HCT116 (cell line): ENCODE data around the gene TMEM101. TPM values are rescaled to one million over a fixed set of nuclear protein-coding genes. Genes with fewer than 3 reads are reported as not detected.

Experiments
- ATAC-seq: fragments of 200-7000 bp; cut with Tn5 transposase; 2 replicates; pipeline ENCODE4 v1.9.1; 2020; ENCODE audit warnings: mild to moderate bottlenecking, moderate library complexity
- BruUV-seq: library from RNA; stranded (reverse); fragments of 400-500 nt; replicated peaks from 2 replicates; lab custom pipeline; 2021; lab: Mats Ljungman, UMichigan
- CTCF ChIA-PET: fragments of 300-600 bp; sonication (Branson Sonifier 250); formaldehyde crosslinking; loops from one replicate; lab custom pipeline; 2021; ENCODE audit warnings: antibody characterized with exemption; lab: Charles Lee
- POLR2A ChIA-PET: fragments of 300-600, 350-600 bp; sonication (Branson Sonifier 250); formaldehyde crosslinking; loops from one replicate; lab custom pipeline; 2021; ENCODE audit warnings: antibody characterized with exemption; lab: Charles Lee
- RAD21 ChIA-PET, 2 experiments: fragments of 300-600 bp; sonication (Branson Sonifier 250); formaldehyde crosslinking; loops; one replicate each; lab custom pipeline; 2023; ENCODE audit warnings: low total read pairs in 2 of 2; ENCODE audit not compliant: uncharacterized antibody in 2 of 2, unreplicated experiment in 2 of 2, low non-redundant PET in 1 of 2; lab: Charles Lee
- DNase-seq: peaks from one replicate; pipeline ENCODE4 v3.0.0-alpha.2; 2010; ENCODE audit warnings: low read depth, low spot score
- H2AFZ ChIP-seq: fragments of 200-600 bp; shearing (Covaris generic), sonication (generic); 2 replicates; pipeline ENCODE4 v1.6.1; 2017; ENCODE audit warnings: low read depth, mixed run types, mixed read lengths, antibody characterized with exemption, low read length; ENCODE audit not compliant: poor library complexity, severe bottlenecking
- H3K27ac ChIP-seq: 2 replicates; pipeline ENCODE4 v1.5.1; 2012; ENCODE audit warnings: low read depth, low read length
- H3K27me3 ChIP-seq: fragments of 200-600 bp; sonication (generic); 2 replicates; pipeline ENCODE4 v1.6.1; 2016; ENCODE audit warnings: mixed run types, low read length, mixed read lengths; ENCODE audit not compliant: insufficient read depth
- H3K36me3 ChIP-seq, 2 experiments: fragments of 200-500 bp in 1 of 2; fragments of 200-600 bp in 1 of 2; sonication (Bioruptor generic) in 1 of 2; sonication (generic) in 1 of 2; 2 replicates each; pipeline versions ENCODE4 v1.5.1 to v1.6.1; 2014 to 2016; ENCODE audit warnings: low read length in 2 of 2, inconsistent platforms in 1 of 2, mixed read lengths in 1 of 2, mixed run types in 1 of 2; ENCODE audit not compliant: insufficient read depth in 2 of 2, control insufficient read depth in 1 of 2
- H3K4me1 ChIP-seq, 2 experiments: fragments of 200-600 bp in 1 of 2; sonication (generic) in 1 of 2; 2 replicates each; pipeline versions ENCODE4 v1.5.1 to v1.6.1; 2012 to 2017; ENCODE audit warnings: low read length in 2 of 2, inconsistent platforms in 1 of 2, mild to moderate bottlenecking in 1 of 2, mixed read lengths in 1 of 2, mixed run types in 1 of 2, moderate library complexity in 1 of 2; ENCODE audit not compliant: insufficient read depth in 2 of 2, control insufficient read depth in 1 of 2
- H3K4me2 ChIP-seq: fragments of 200-600 bp; sonication (generic); 2 replicates; pipeline ENCODE4 v1.6.1; 2017; ENCODE audit warnings: mixed run types, low read length, mixed read lengths
- H3K4me3 ChIP-seq, 2 experiments: fragments of 200-600 bp in 1 of 2; sonication (generic) in 1 of 2; replicated peaks in 1 of 2; 2 replicates each; pipeline ENCODE4 v1.5.1; 2011 to 2016; ENCODE audit warnings: low read length in 2 of 2, control low read depth in 1 of 2, low read depth in 1 of 2, mild to moderate bottlenecking in 1 of 2, mixed read lengths in 1 of 2, mixed run types in 1 of 2
- H3K79me2 ChIP-seq: fragments of 200-600 bp; sonication (generic); 2 replicates; pipeline ENCODE4 v1.6.1; 2017; ENCODE audit warnings: mild to moderate bottlenecking, mixed run types, low read length, moderate library complexity, mixed read lengths; ENCODE audit not compliant: insufficient read depth
- H3K9ac ChIP-seq: fragments of 200-600 bp; sonication (generic); 2 replicates; pipeline ENCODE4 v1.6.1; 2016; ENCODE audit warnings: low read length, mixed read lengths
- H3K9me2 ChIP-seq: fragments of 200-600 bp; sonication (generic), shearing (Covaris generic); 2 replicates; pipeline ENCODE4 v1.6.1; 2017; ENCODE audit warnings: mixed run types, mild to moderate bottlenecking, moderate library complexity; ENCODE audit not compliant: insufficient read depth
- H3K9me3 ChIP-seq, 2 experiments: fragments of 200-500 bp in 1 of 2; fragments of 200-600 bp in 1 of 2; sonication (Bioruptor generic) in 1 of 2; sonication (generic) in 1 of 2; 2 replicates each; pipeline ENCODE4 v1.6.1; 2014 to 2017; ENCODE audit warnings: low read length in 2 of 2, mixed read lengths in 2 of 2, inconsistent platforms in 1 of 2, low read depth in 1 of 2, mild to moderate bottlenecking in 1 of 2, mixed run types in 1 of 2, moderate library complexity in 1 of 2; ENCODE audit not compliant: control insufficient read depth in 1 of 2, insufficient read depth in 1 of 2
- H4K20me1 ChIP-seq: fragments of 200-600 bp; sonication (generic), shearing (Covaris generic); 2 replicates; pipeline ENCODE4 v1.6.1; 2017; ENCODE audit warnings: mixed run types, mild to moderate bottlenecking, moderate library complexity; ENCODE audit not compliant: insufficient read depth
- ATF3 ChIP-seq: IDR thresholded peaks from 2 replicates; pipeline ENCODE4 v1.6.1; 2012
- CBX3 ChIP-seq: IDR thresholded peaks from 2 replicates; pipeline ENCODE4 v1.6.1; 2012; ENCODE audit warnings: low read depth
- CTCF ChIP-seq, 3 experiments: fragments of 200-600 bp in 1 of 3; sonication (generic) in 1 of 3; IDR thresholded peaks in 2 of 3; conservative IDR thresholded peaks in 1 of 3; 2 replicates each; pipeline ENCODE4 v1.5.1; 2012 to 2017; ENCODE audit warnings: low read depth in 2 of 3, low read length in 2 of 3, antibody characterized with exemption in 1 of 3, borderline replicate concordance in 1 of 3, control low read depth in 1 of 3, mild to moderate bottlenecking in 1 of 3, mixed read lengths in 1 of 3, mixed run types in 1 of 3, moderate library complexity in 1 of 3; ENCODE audit not compliant: insufficient read depth in 1 of 3
- ELF1 ChIP-seq: IDR thresholded peaks from 2 replicates; pipeline ENCODE4 v1.6.1; 2012; ENCODE audit warnings: low read depth, borderline replicate concordance
- MAX ChIP-seq: IDR thresholded peaks from 2 replicates; pipeline ENCODE4 v1.6.1; 2012
- POLR2AphosphoS5 ChIP-seq: IDR thresholded peaks from 2 replicates; pipeline ENCODE4 v1.6.1; 2011; ENCODE audit warnings: mild to moderate bottlenecking, low read depth, low read length, moderate library complexity
- SP1 ChIP-seq: IDR thresholded peaks from 2 replicates; pipeline ENCODE4 v1.6.1; 2012; ENCODE audit warnings: low read depth
- TCF7L2 ChIP-seq: IDR thresholded peaks from 2 replicates; pipeline ENCODE4 v1.7.0; 2011; ENCODE audit warnings: borderline replicate concordance, inconsistent platforms; ENCODE audit not compliant: insufficient read depth, insufficient read length; ENCODE audit errors: extremely low read depth
- intact Hi-C: fragments of 100-400 bp; cut with micrococcal nuclease; formaldehyde crosslinking; loops from 2 replicates; pipeline ENCODE4 v1.10.0; 2022
- total RNA-seq: library from RNA; stranded (reverse); gene quantifications from one replicate; pipeline ENCODE4 v1.2.1, GENCODE V29; 2021; ENCODE audit not compliant: unreplicated experiment

Gene TMEM101
- total RNA-seq, 1 experiment from 2014 or later, result 43.8 TPM

- BruUV-seq, result no TSS peak
- Histone ChIP-seq H3K4me1 (no peaks in the 10 kb centered on the region), H3K9me3 (no peaks in the 10 kb centered on the region), H3K27me3 (no peaks in the 10 kb centered on the region), H4K20me1 (peaks cover 12% of the 10 kb centered on the region; the same call in 1 of the 2 replicates), H3K27ac (no peak overlapping the region), H3K9ac (no peak overlapping the region), H3K4me2 (no peak overlapping the region), H3K36me3 (peaks cover 29 to 40% of the 10 kb centered on the region in 2 experiments; a peak in 3 of 4 replicates), H3K79me2 (peaks cover 79% of the 10 kb centered on the region), H2AFZ (no peak overlapping the region), H3K4me3 (no peak overlapping the region), H3K9me2 (no peaks in the 10 kb centered on the region)
- ATAC-seq (no peak), DNase-seq (no peak)
- RAD21 ChIA-PET, result no interaction called here
- TF ChIP-seq TCF7L2 (no peak), ATF3 (no peak)
- CTCF ChIA-PET, result no interaction called here
- POLR2A ChIA-PET, result no interaction called here
- intact Hi-C loops, result loop anchor here (2.0 kb wide), 1 partner anchor 161 kb away; no protein-coding TSS in a partner anchor
Observed at GRCh38 chr17:44039829-44040635, 25.3 kb upstream of the TMEM101 start.

GRCh38 chr17:44038604-44039011 lies 23.8 kb upstream of the TMEM101 start:
- no peaks in the 10 kb centered on the region for H3K9me3 ChIP-seq
- no peaks in the 10 kb centered on the region for H3K4me1 ChIP-seq
- H3K9ac ChIP-seq, result no peak overlapping the region
- no peak overlapping the region for H2AFZ ChIP-seq
- intact Hi-C loops, result no loop called here
- no TSS peak for BruUV-seq
- no peaks in the 10 kb centered on the region for H3K27me3 ChIP-seq
- H3K4me3 ChIP-seq, result no peak overlapping the region
- peaks cover 12% of the 10 kb centered on the region; the same call in 1 of the 2 replicates for H4K20me1 ChIP-seq
- ATAC-seq (no peak), DNase-seq (no peak)
- ChIA-PET POLR2A (no interaction called here), RAD21 (no interaction called here), CTCF (no interaction called here)
- H3K79me2 ChIP-seq, result peaks cover 65% of the 10 kb centered on the region
- peaks cover 35 to 43% of the 10 kb centered on the region in 2 experiments; a peak in 3 of 4 replicates for H3K36me3 ChIP-seq
- TF ChIP-seq ATF3, result no peak
- TF ChIP-seq POLR2AphosphoS5, result no peak
- TF ChIP-seq CTCF (IDR thresholded peaks at IDR 0.05 in 2 of 3, conservative IDR thresholded peaks at IDR 0.05 in 1 of 3; ENCODE audit: borderline replicate concordance in 1 of 3, insufficient read depth in 1 of 3, low read depth in 2 of 3, low read length in 2 of 3), result no peak
- no peak for TF ChIP-seq MAX
- no peak for TF ChIP-seq CBX3
- TF ChIP-seq SP1, result no peak
- TF ChIP-seq ELF1, result no peak
- H3K9me2 ChIP-seq, result no peaks in the 10 kb centered on the region
- no peak overlapping the region for H3K4me2 ChIP-seq
- H3K27ac ChIP-seq, result no peak overlapping the region
